D721Med (cell line): Measurements from ENCODE around the gene ROR1.

Experiments used
- DNase-seq: peaks from one replicate; pipeline ENCODE4 v3.0.0; 2011; ENCODE audit warnings: low spot score; ENCODE audit not compliant: insufficient read length
- FAIRE-seq: peaks from 2 replicates; lab custom pipeline; 2011; peaks lifted over from hg19 to GRCh38; lab: Jason Lieb, UNC
- TF ChIP-seq, protein P1 (sequence below): IDR thresholded peaks from 2 replicates; pipeline ENCODE4 v1.5.1; 2012; ENCODE audit warnings: mild to moderate bottlenecking, control low read depth; ENCODE audit not compliant: insufficient read depth; ENCODE audit errors: missing control alignments

ROR1 gene

GRCh38 chr1:63799307-63799706, 25.5 kb downstream of the ROR1 start:
- TF ChIP-seq, protein P1, sequence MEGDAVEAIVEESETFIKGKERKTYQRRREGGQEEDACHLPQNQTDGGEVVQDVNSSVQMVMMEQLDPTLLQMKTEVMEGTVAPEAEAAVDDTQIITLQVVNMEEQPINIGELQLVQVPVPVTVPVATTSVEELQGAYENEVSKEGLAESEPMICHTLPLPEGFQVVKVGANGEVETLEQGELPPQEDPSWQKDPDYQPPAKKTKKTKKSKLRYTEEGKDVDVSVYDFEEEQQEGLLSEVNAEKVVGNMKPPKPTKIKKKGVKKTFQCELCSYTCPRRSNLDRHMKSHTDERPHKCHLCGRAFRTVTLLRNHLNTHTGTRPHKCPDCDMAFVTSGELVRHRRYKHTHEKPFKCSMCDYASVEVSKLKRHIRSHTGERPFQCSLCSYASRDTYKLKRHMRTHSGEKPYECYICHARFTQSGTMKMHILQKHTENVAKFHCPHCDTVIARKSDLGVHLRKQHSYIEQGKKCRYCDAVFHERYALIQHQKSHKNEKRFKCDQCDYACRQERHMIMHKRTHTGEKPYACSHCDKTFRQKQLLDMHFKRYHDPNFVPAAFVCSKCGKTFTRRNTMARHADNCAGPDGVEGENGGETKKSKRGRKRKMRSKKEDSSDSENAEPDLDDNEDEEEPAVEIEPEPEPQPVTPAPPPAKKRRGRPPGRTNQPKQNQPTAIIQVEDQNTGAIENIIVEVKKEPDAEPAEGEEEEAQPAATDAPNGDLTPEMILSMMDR: no peak
- DNase-seq: no peak
- no peak for FAIRE-seq

DNA sequence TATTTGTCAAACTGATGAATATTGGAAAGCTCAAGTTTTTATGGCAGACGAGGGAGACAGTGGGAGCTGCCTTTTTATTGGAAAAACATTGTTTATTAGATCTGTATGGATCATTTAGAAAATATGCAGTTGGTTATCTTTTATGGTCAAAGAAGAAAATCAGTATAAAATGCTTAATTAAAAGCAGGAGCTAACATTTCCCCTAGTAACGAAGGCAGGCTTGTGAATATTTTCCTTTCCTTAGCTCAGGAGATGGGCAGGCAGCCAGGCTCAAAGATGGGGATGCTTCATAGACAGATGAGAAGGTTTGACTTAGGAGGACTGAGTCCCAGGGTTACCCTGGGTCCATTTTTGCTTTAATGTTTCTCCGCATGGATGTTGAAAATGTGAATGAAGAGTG, 26.0 kb downstream of the ROR1 start:
- DNase-seq: no peak
- no peak for FAIRE-seq
- TF ChIP-seq, protein P1: no peak

DNA sequence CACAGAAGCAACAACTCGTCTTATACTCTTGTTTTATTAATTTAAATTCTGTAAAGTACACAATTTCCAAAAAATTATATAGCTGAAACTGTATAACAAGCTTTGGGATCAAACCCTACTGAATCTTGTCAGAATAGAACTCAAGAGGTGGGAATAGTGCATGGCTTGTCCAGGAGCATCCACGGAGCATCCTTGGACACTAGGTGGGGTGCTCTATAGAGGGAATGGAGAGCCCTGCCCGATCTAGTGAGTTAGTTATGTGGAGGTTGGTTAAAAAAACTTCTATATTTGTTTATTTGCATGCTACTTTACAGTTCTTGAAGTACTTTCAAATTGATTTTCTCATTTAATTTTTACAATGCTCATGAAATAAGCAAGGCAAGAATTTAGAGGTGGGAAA, 28.3 kb downstream of the ROR1 start:
- TF ChIP-seq, protein P1: peak; percentile 16
- FAIRE-seq (no peak), DNase-seq (no peak)

- DNase-seq: no peak
- FAIRE-seq: no peak
- TF ChIP-seq, protein P1: no peak
These were observed 31.1 kb downstream of the ROR1 start for GRCh38 chr1:63804829-63805484.

DNA sequence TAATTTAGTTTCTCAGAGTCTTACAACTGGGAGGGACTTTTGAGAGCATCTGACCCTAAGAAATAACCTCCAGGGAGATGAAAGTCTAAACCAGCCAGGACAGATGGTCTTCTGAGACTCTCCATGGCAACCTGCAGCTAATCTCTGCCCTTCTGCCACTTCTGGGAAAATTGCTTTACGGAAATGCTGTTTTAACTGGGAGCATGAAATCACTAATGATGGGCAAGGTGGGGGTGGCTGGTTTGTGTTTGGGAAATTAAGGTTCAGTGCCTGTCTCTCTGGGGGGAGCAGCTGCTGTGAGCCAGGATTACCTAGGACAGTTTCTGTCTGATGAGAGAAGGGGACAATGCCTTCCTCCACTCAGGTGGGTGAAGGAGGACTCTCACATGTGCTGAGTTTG, 33.2 kb downstream of the ROR1 start:
- TF ChIP-seq, protein P1: no peak
- DNase-seq (no peak), FAIRE-seq (peak; percentile 99)

GRCh38 chr1:63810936-63811469, 37.2 kb downstream of the ROR1 start:
- FAIRE-seq: no peak
- TF ChIP-seq, protein P1: no peak
- DNase-seq: no peak

DNA sequence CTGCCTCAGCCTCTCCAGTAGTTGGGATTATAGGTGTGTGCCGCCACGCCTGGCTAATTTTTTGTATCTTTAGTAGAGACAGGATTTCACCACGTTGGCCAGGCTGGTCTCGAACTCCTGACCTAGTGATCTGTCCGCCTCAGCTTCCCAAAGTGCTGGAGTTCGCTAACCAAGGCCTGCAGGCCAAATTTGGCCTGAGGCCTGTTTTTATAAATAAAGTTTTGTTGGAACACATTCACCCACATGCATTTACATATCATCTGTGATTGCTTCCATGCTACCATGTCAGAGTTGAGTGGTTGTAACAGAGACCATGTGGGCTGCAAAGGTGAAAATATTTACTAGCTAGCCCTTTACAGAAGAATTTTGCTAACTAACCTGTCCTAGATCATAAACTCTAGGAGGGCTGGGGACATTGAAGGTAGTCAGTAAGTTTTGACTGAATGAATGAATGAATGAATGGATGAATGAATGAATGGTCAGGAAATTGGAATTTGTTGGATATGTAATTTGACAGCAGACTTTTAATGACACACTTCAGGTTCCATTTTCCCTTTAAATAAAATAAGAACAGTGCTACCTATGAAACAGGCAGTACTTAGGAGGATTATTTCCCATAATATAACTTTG, 38.4 kb downstream of the ROR1 start:
- TF ChIP-seq, protein P1: no peak
- FAIRE-seq: no peak
- DNase-seq: no peak
